ENCODE data around the gene BCL3.

DNA sequence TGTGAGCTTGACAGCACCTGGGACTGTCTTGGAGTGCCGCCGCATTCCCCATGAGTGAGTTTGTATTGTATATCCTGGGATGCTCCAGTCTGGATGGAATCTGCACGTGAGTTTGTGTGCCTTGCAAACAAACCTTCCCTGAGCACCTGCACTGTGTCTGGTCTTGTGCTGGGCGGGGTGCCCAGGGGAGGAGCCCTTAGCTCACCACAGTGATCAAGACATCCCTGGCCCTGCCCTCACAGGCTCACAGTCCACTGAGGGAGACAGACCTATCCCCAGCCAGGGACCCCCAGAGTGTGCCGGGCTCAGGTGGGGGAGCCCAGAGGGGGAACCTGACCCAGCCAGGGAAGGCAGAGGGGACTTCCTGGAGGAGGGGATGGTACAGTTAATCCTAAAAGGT, 58.7 kb downstream of the BCL3 start:
- TF ChIP-seq, protein P1, sequence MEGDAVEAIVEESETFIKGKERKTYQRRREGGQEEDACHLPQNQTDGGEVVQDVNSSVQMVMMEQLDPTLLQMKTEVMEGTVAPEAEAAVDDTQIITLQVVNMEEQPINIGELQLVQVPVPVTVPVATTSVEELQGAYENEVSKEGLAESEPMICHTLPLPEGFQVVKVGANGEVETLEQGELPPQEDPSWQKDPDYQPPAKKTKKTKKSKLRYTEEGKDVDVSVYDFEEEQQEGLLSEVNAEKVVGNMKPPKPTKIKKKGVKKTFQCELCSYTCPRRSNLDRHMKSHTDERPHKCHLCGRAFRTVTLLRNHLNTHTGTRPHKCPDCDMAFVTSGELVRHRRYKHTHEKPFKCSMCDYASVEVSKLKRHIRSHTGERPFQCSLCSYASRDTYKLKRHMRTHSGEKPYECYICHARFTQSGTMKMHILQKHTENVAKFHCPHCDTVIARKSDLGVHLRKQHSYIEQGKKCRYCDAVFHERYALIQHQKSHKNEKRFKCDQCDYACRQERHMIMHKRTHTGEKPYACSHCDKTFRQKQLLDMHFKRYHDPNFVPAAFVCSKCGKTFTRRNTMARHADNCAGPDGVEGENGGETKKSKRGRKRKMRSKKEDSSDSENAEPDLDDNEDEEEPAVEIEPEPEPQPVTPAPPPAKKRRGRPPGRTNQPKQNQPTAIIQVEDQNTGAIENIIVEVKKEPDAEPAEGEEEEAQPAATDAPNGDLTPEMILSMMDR (tag by site-specific recombination; IDR thresholded peaks at IDR 0.05), result no peak
- no peak; the same call in 1 of the 2 replicates for TF ChIP-seq WT1 (tag by site-specific recombination; IDR thresholded peaks at IDR 0.05)
- no peak for TF ChIP-seq ZBTB7A (tag by site-specific recombination; IDR thresholded peaks at IDR 0.05; ENCODE audit: low read depth)
